ENCODE measurements around the gene BRI3.

- TF ChIP-seq CTCF (IDR thresholded peaks at IDR 0.05), result no peak
- TF ChIP-seq POLR2A (IDR thresholded peaks at IDR 0.05), result no peak
- no peak for TF ChIP-seq POLR2AphosphoS5 (IDR thresholded peaks at IDR 0.05)
Measured at GRCh38 chr7:98250789-98251188, 30.7 kb upstream of the BRI3 start.

Measured in prostate gland (tissue), 2 donors.